Brain microvascular endothelial cell (primary cell): ENCODE results near the gene ZBTB37.
A peak's percentile ranks its signal among the peaks of the same experiment; 100 is the strongest.

Experiments
- DNase-seq: peaks from one replicate; pipeline ENCODE4 v3.0.0-alpha.2; 2020
- H3K27ac ChIP-seq: fragments of 250-450 bp; sonication (Bioruptor Pico); 2 replicates; pipeline ENCODE4 v1.5.1; 2020; ENCODE audit warnings: mild to moderate bottlenecking, moderate library complexity
- H3K27me3 ChIP-seq: fragments of 250-450 bp; sonication (Bioruptor Pico); replicated peaks from 2 replicates; pipeline ENCODE4 v1.5.1; 2020; ENCODE audit warnings: mild to moderate bottlenecking
- H3K36me3 ChIP-seq: fragments of 250-450 bp; sonication (Bioruptor Pico); replicated peaks from 2 replicates; pipeline ENCODE4 v1.5.1; 2020; ENCODE audit warnings: mild to moderate bottlenecking
- H3K4me3 ChIP-seq: 2 replicates; pipeline ENCODE4 v1.5.1; 2011; ENCODE audit warnings: low read depth, mild to moderate bottlenecking, control low read depth, low read length, moderate library complexity
- CTCF ChIP-seq: IDR thresholded peaks from 2 replicates; pipeline ENCODE4 v1.5.1; 2011; ENCODE audit warnings: low read depth, mild to moderate bottlenecking, moderate library complexity, low read length, control low read depth, inconsistent platforms; ENCODE audit errors: missing control alignments
- in situ Hi-C: cut with HindIII; loops from 2 replicates; pipeline ENCODE4 v1.10.0; 2017; ENCODE audit warnings: low sequenced_read_pairs, low pct_ligation_motif_present

ZBTB37 gene

GRCh38 chr1:173863224-173864161, 4.7 kb upstream of the ZBTB37 start:
- peaks cover 56% of the 10 kb centered on the region for H3K36me3 ChIP-seq
- TF ChIP-seq CTCF, result no peak
- H3K4me3 ChIP-seq, result peak overlapping the region; percentile 2
- peak overlapping the region; percentile 18 for H3K27ac ChIP-seq
- in situ Hi-C loops, result no loop called here
- H3K27me3 ChIP-seq, result no peaks in the 10 kb centered on the region
- no peak for DNase-seq

- H3K27me3 ChIP-seq, result no peaks in the 10 kb centered on the region
- no peak for TF ChIP-seq CTCF
- peak overlapping the region; percentile 95 for H3K4me3 ChIP-seq
- in situ Hi-C loops, result no loop called here
- peak overlapping the region; percentile 18 for H3K27ac ChIP-seq
- no peak for DNase-seq
- peaks cover 53% of the 10 kb centered on the region for H3K36me3 ChIP-seq
Observed at GRCh38 chr1:173864179-173864867, 3.9 kb upstream of the ZBTB37 start.

- Histone ChIP-seq H3K36me3 (peaks cover 53% of the 10 kb centered on the region), H3K27ac (peak overlapping the region; percentile 17), H3K4me3 (peak overlapping the region; percentile 95), H3K27me3 (no peaks in the 10 kb centered on the region)
- in situ Hi-C loops, result no loop called here
- TF ChIP-seq CTCF, result no peak
- DNase-seq, result no peak
Observed at GRCh38 chr1:173865468-173866164, 2.6 kb upstream of the ZBTB37 start.

GRCh38 chr1:173866413-173867115, 1.6 kb upstream of the ZBTB37 start:
- peak overlapping the region; percentile 95 for H3K4me3 ChIP-seq
- peaks cover 57% of the 10 kb centered on the region for H3K36me3 ChIP-seq
- no peaks in the 10 kb centered on the region for H3K27me3 ChIP-seq
- peak overlapping the region; percentile 70 for H3K27ac ChIP-seq
- DNase-seq, result no peak
- TF ChIP-seq CTCF, result no peak
- in situ Hi-C loops, result no loop called here

- TF ChIP-seq CTCF, result no peak
- DNase-seq, result no peak
- peak overlapping the region; percentile 70 for H3K27ac ChIP-seq
- in situ Hi-C loops, result no loop called here
- H3K27me3 ChIP-seq, result no peaks in the 10 kb centered on the region
- H3K4me3 ChIP-seq, result peak overlapping the region; percentile 95
- peaks cover 56% of the 10 kb centered on the region for H3K36me3 ChIP-seq
Observed at GRCh38 chr1:173867141-173867752, 933 bp upstream of the ZBTB37 start.
